T-helper 17 cell (primary cell): ENCODE data around the gene ZFP62. TPM values are rescaled to one million over a fixed set of nuclear protein-coding genes. Genes with fewer than 3 reads are reported as not detected.

Experiments
- ATAC-seq: fragments of 150-1000 bp; cut with Tn5 transposase; 2 replicates; pipeline ENCODE4 v1.10.0; 2021; ENCODE audit warnings: mild to moderate bottlenecking, moderate library complexity
- DNase-seq, 3 donors: peaks; one replicate each; pipeline versions ENCODE4 v3.0.0 to v3.0.0-alpha.2; 2020 to 2021
- H3K9me3 ChIP-seq: one replicate; pipeline ENCODE4 v1.7.0; 2013; ENCODE audit warnings: low read length, mild to moderate bottlenecking; ENCODE audit not compliant: control insufficient read depth, poor library complexity, severe bottlenecking
- H3K27ac Mint-ChIP-seq: one replicate; pipeline ENCODE4 v1.8.0; 2022; ENCODE audit warnings: mild to moderate bottlenecking, moderate library complexity, mixed read lengths
- H3K27me3 Mint-ChIP-seq: one replicate; pipeline ENCODE4 v1.8.0; 2022; ENCODE audit warnings: mixed read lengths
- H3K36me3 Mint-ChIP-seq: one replicate; pipeline ENCODE4 v1.8.0; 2022; ENCODE audit warnings: low read depth, mixed read lengths
- H3K4me1 Mint-ChIP-seq: one replicate; pipeline ENCODE4 v1.8.0; 2022; ENCODE audit warnings: mild to moderate bottlenecking, mixed read lengths
- H3K4me3 Mint-ChIP-seq: one replicate; pipeline ENCODE4 v1.8.0; 2022; ENCODE audit warnings: mild to moderate bottlenecking, moderate library complexity, mixed read lengths
- total RNA-seq, 4 donors: library from RNA in 2 of 4; stranded (reverse) in 2 of 4; gene quantifications; one replicate each; pipeline ENCODE4 v1.2.3 and lab custom pipeline; 2022 to 2026

The ZFP62 gene
- total RNA-seq, 2 donors from 2014 or later = 18.9 to 23.5 TPM

GRCh38 chr5:180853848-180854176, 7.3 kb downstream of the ZFP62 start:
- DNase-seq (no peak), ATAC-seq (no peak)
- Mint-ChIP-seq H3K27me3 (no peaks in the 10 kb centered on the region), H3K27ac (no peak overlapping the region), H3K4me1 (peaks cover 19% of the 10 kb centered on the region), H3K36me3 (peaks cover 19% of the 10 kb centered on the region), H3K4me3 (no peak overlapping the region)
- H3K9me3 ChIP-seq = peaks cover 10% of the 10 kb centered on the region

- H3K27me3 Mint-ChIP-seq = no peaks in the 10 kb centered on the region
- H3K36me3 Mint-ChIP-seq = peaks cover 19% of the 10 kb centered on the region
- ATAC-seq (no peak), DNase-seq (no peak)
- H3K4me3 Mint-ChIP-seq = no peak overlapping the region
- H3K4me1 Mint-ChIP-seq = peaks cover 17% of the 10 kb centered on the region
- peaks cover 10% of the 10 kb centered on the region for H3K9me3 ChIP-seq
- no peak overlapping the region for H3K27ac Mint-ChIP-seq
Measured at GRCh38 chr5:180853121-180853847, 7.8 kb downstream of the ZFP62 start.

- DNase-seq = no peak
- Mint-ChIP-seq H3K27ac (no peak overlapping the region), H3K4me3 (no peak overlapping the region), H3K4me1 (peaks cover 17% of the 10 kb centered on the region), H3K27me3 (no peaks in the 10 kb centered on the region), H3K36me3 (peaks cover 19% of the 10 kb centered on the region)
- peaks cover 10% of the 10 kb centered on the region for H3K9me3 ChIP-seq
- no peak for ATAC-seq
Measured at GRCh38 chr5:180852495-180852894, 8.6 kb downstream of the ZFP62 start.

GRCh38 chr5:180850434-180851078, 10.5 kb downstream of the ZFP62 start:
- no peaks in the 10 kb centered on the region for H3K27me3 Mint-ChIP-seq
- H3K27ac Mint-ChIP-seq = no peak overlapping the region
- H3K4me3 Mint-ChIP-seq = no peak overlapping the region
- H3K36me3 Mint-ChIP-seq = peaks cover 17% of the 10 kb centered on the region
- peaks cover 16% of the 10 kb centered on the region for H3K4me1 Mint-ChIP-seq
- ATAC-seq (no peak), DNase-seq (no peak)
- H3K9me3 ChIP-seq = peaks cover 10% of the 10 kb centered on the region

- no peak overlapping the region for H3K27ac Mint-ChIP-seq
- peaks cover 14% of the 10 kb centered on the region for H3K4me1 Mint-ChIP-seq
Measured at GRCh38 chr5:180849827-180850226, 11.2 kb downstream of the ZFP62 start.

GRCh38 chr5:180848878-180849277, 12.2 kb downstream of the ZFP62 start:
- no peak for ATAC-seq
- Mint-ChIP-seq H3K27ac (no peak overlapping the region), H3K36me3 (peaks cover 8% of the 10 kb centered on the region), H3K4me1 (peaks cover 10% of the 10 kb centered on the region), H3K4me3 (no peak overlapping the region), H3K27me3 (no peaks in the 10 kb centered on the region)
- peaks cover 10% of the 10 kb centered on the region for H3K9me3 ChIP-seq
- no peak for DNase-seq

More at GRCh38 chr5:180849827-180850226, 11.2 kb downstream of the ZFP62 start:
- H3K9me3 ChIP-seq = peaks cover 10% of the 10 kb centered on the region
- Mint-ChIP-seq H3K4me3 (no peak overlapping the region), H3K27me3 (no peaks in the 10 kb centered on the region), H3K36me3 (peaks cover 14% of the 10 kb centered on the region)
- no peak for ATAC-seq
- DNase-seq = no peak

GRCh38 chr5:180848265-180848664, 12.8 kb downstream of the ZFP62 start:
- Mint-ChIP-seq H3K4me1 (peaks cover 5% of the 10 kb centered on the region), H3K36me3 (peaks cover 8% of the 10 kb centered on the region), H3K27ac (no peak overlapping the region), H3K4me3 (no peak overlapping the region), H3K27me3 (no peaks in the 10 kb centered on the region)
- no peak for DNase-seq
- no peak for ATAC-seq
- H3K9me3 ChIP-seq = peaks cover 10% of the 10 kb centered on the region

GRCh38 chr5:180847026-180847425, 14.1 kb downstream of the ZFP62 start:
- H3K9me3 ChIP-seq = peaks cover 10% of the 10 kb centered on the region
- ATAC-seq (no peak), DNase-seq (no peak)
- Mint-ChIP-seq H3K27me3 (no peaks in the 10 kb centered on the region), H3K4me1 (peaks cover 3% of the 10 kb centered on the region), H3K27ac (no peak overlapping the region), H3K36me3 (peaks cover 5% of the 10 kb centered on the region), H3K4me3 (no peak overlapping the region)

GRCh38 chr5:180844858-180845257, 16.2 kb downstream of the ZFP62 start:
- Mint-ChIP-seq H3K4me1 (peaks cover 3% of the 10 kb centered on the region), H3K27ac (no peak overlapping the region), H3K4me3 (no peak overlapping the region), H3K36me3 (peaks cover 2% of the 10 kb centered on the region), H3K27me3 (no peaks in the 10 kb centered on the region)
- DNase-seq (no peak), ATAC-seq (no peak)
- H3K9me3 ChIP-seq = no peaks in the 10 kb centered on the region

- ATAC-seq (no peak), DNase-seq (no peak)
- Mint-ChIP-seq H3K4me3 (no peak overlapping the region), H3K4me1 (peaks cover 3% of the 10 kb centered on the region), H3K27ac (no peak overlapping the region), H3K36me3 (peaks cover 2% of the 10 kb centered on the region), H3K27me3 (no peaks in the 10 kb centered on the region)
- H3K9me3 ChIP-seq = no peaks in the 10 kb centered on the region
Measured at GRCh38 chr5:180844432-180844831, 16.6 kb downstream of the ZFP62 start.

- no peaks in the 10 kb centered on the region for H3K27me3 Mint-ChIP-seq
- peaks cover 4% of the 10 kb centered on the region for H3K36me3 Mint-ChIP-seq
- no peak overlapping the region for H3K27ac Mint-ChIP-seq
- no peaks in the 10 kb centered on the region for H3K9me3 ChIP-seq
- peaks cover 5% of the 10 kb centered on the region for H3K4me1 Mint-ChIP-seq
- DNase-seq = no peak
- no peak for ATAC-seq
- no peak overlapping the region for H3K4me3 Mint-ChIP-seq
Measured at GRCh38 chr5:180839935-180840334, 21.1 kb downstream of the ZFP62 start.

GRCh38 chr5:180839227-180839626, 21.8 kb downstream of the ZFP62 start:
- H3K36me3 Mint-ChIP-seq = peaks cover 4% of the 10 kb centered on the region
- H3K27ac Mint-ChIP-seq = no peak overlapping the region
- no peaks in the 10 kb centered on the region for H3K27me3 Mint-ChIP-seq
- ATAC-seq (no peak), DNase-seq (no peak)
- H3K9me3 ChIP-seq = no peaks in the 10 kb centered on the region
- no peak overlapping the region for H3K4me3 Mint-ChIP-seq
- peaks cover 11% of the 10 kb centered on the region for H3K4me1 Mint-ChIP-seq

GRCh38 chr5:180837478-180837877, 23.6 kb downstream of the ZFP62 start:
- Mint-ChIP-seq H3K36me3 (peaks cover 4% of the 10 kb centered on the region), H3K4me3 (no peak overlapping the region), H3K4me1 (peaks cover 21% of the 10 kb centered on the region), H3K27ac (peak overlapping the region; percentile 57), H3K27me3 (no peaks in the 10 kb centered on the region)
- no peaks in the 10 kb centered on the region for H3K9me3 ChIP-seq
- DNase-seq (no peak), ATAC-seq (no peak)

- H3K9me3 ChIP-seq = no peaks in the 10 kb centered on the region
- Mint-ChIP-seq H3K27ac (peak overlapping the region; percentile 97), H3K27me3 (no peaks in the 10 kb centered on the region), H3K36me3 (peaks cover 4% of the 10 kb centered on the region), H3K4me1 (peaks cover 39% of the 10 kb centered on the region), H3K4me3 (peak overlapping the region; percentile 97)
- peak; percentile 48 for ATAC-seq
- DNase-seq = peak in 1 of 3 donors; percentile 20
Measured at GRCh38 chr5:180832638-180833068, 28.4 kb downstream of the ZFP62 start.
